A204.1 (cell line): ENCODE measurements around the gene NR3C2.
"Not testable (repeated sequence)": the region's sequence is repeated elsewhere in the genome, so short reads cannot be mapped to it uniquely, and the experiment has no call there.

Source experiments
- FAIRE-seq: peaks from 2 replicates; lab custom pipeline; 2012; peaks lifted over from hg19 to GRCh38; lab: Jason Lieb, UNC

NR3C2 gene

GRCh38 chr4:148216321-148216720 is 225.9 kb downstream of the NR3C2 start:
- FAIRE-seq = no peak

- no peak for FAIRE-seq
These were observed 227.0 kb downstream of the NR3C2 start for GRCh38 chr4:148215202-148215601.

- no peak for FAIRE-seq
These were observed 227.6 kb downstream of the NR3C2 start for GRCh38 chr4:148214529-148215166.

GRCh38 chr4:148211533-148211932 is 230.7 kb downstream of the NR3C2 start:
- no peak for FAIRE-seq

GRCh38 chr4:148210661-148211060 is 231.6 kb downstream of the NR3C2 start:
- FAIRE-seq = no peak

- FAIRE-seq = no peak
These were observed 235.1 kb downstream of the NR3C2 start for GRCh38 chr4:148207068-148207467.

- FAIRE-seq = no peak
These were observed 236.7 kb downstream of the NR3C2 start for GRCh38 chr4:148205476-148205875.

- FAIRE-seq = no peak
These were observed 237.3 kb downstream of the NR3C2 start for GRCh38 chr4:148204892-148205291.

GRCh38 chr4:148204171-148204570 is 238.0 kb downstream of the NR3C2 start:
- no peak for FAIRE-seq

- FAIRE-seq = no peak
These were observed 238.9 kb downstream of the NR3C2 start for GRCh38 chr4:148203056-148203898.

GRCh38 chr4:148200960-148201359 is 241.3 kb downstream of the NR3C2 start:
- no peak for FAIRE-seq

- FAIRE-seq = no peak
These were observed 246.1 kb downstream of the NR3C2 start for GRCh38 chr4:148196164-148196563.

GRCh38 chr4:148192526-148192925 is 249.7 kb downstream of the NR3C2 start:
- no peak for FAIRE-seq

- FAIRE-seq = not testable (repeated sequence)
These were observed 254.6 kb downstream of the NR3C2 start for GRCh38 chr4:148187454-148188222.

- no peak for FAIRE-seq
These were observed 257.3 kb downstream of the NR3C2 start for GRCh38 chr4:148184922-148185321.

GRCh38 chr4:148182230-148182911 is 259.8 kb downstream of the NR3C2 start:
- FAIRE-seq = no peak

- no peak for FAIRE-seq
These were observed 268.7 kb downstream of the NR3C2 start for GRCh38 chr4:148173397-148174017.

GRCh38 chr4:148171596-148171995 is 270.6 kb downstream of the NR3C2 start:
- FAIRE-seq = no peak

GRCh38 chr4:148170408-148171365 is 271.5 kb downstream of the NR3C2 start:
- FAIRE-seq = no peak

- no peak for FAIRE-seq
These were observed 276.1 kb downstream of the NR3C2 start for GRCh38 chr4:148166132-148166591.

- FAIRE-seq = no peak
These were observed 277.7 kb downstream of the NR3C2 start for GRCh38 chr4:148164557-148164956.
